Lower leg skin (tissue), 4 donors: Measurements from ENCODE around the gene GABARAPL2. TPM values are rescaled to one million over a fixed set of nuclear protein-coding genes. Genes with fewer than 3 reads are reported as not detected.

Source experiments
- DNase-seq, 2 donors: peaks; one replicate each; pipeline ENCODE4 v3.0.0-alpha.2; 2019; ENCODE audit warnings: low spot score in 2 of 2
- H3K4me3 ChIP-seq: fragments of 200-600 bp; sonication (generic); 2 replicates; pipeline ENCODE4 v1.5.1; 2017; ENCODE audit warnings: mild to moderate bottlenecking, low read depth; ENCODE audit not compliant: poor library complexity, severe bottlenecking
- POLR2A ChIP-seq, 2 donors: fragments of 450-650 bp; IDR thresholded peaks; one replicate each; pipeline ENCODE4 v1.6.1; 2016 to 2017; ENCODE audit warnings: antibody characterized with exemption in 2 of 2, mild to moderate bottlenecking in 1 of 2, moderate library complexity in 1 of 2
- WGBS, 2 donors: methylation state at CpG; one replicate each; pipeline ENCODE4 v1.1.5; 2018; 5-methylcytosine and 5-hydroxymethylcytosine counted together
- intact Hi-C: fragments of 100-400 bp; cut with DNase I; formaldehyde crosslinking; loops from one replicate; pipeline ENCODE4 v1.15.0; 2023; ENCODE audit warnings: low total_unique reads
- total RNA-seq, 4 donors: library from RNA; depleted of rRNA; stranded (reverse); fragments of >200 nt; gene quantifications; one replicate each; pipeline ENCODE4 v1.1.0, GENCODE V29; 2016
- TF ChIP-seq, protein P1 (sequence below), 3 donors: fragments of 450-650 bp; IDR thresholded peaks; one replicate each; pipeline ENCODE4 v1.5.1; 2016; ENCODE audit warnings: antibody characterized with exemption in 3 of 3, mild to moderate bottlenecking in 3 of 3, moderate library complexity in 2 of 3

The GABARAPL2 gene
- total RNA-seq, 4 donors from 2014 or later, result 119 to 176 (median 149) TPM

DNA sequence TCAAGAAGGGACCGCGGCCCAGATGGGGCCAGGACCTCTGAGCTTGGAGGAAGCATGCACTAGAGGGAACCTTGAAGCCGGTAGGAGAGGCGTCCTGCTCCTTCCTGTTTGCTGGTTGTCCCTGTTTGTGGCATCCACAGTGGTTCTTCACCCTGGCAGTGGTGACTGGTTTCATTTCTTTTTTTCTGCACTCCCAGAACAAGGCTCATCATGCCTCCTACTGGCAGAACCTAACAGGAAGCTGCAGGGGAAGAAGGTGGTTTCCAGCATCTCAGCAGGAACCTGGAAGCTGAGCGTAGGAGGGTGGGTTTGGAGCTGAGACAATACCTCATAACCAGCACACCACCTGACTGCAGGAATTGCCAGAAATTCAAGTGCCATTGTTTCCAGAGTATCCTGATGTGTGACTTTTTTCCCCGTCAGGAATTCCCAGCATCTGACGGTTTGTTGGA is 15.9 kb upstream of the GABARAPL2 start:
- 60 to 69% methylated on average over 7 of the region's 7 CpGs for WGBS, 2 donors
- no peak overlapping the region for H3K4me3 ChIP-seq
- peak in 1 of 2 donors; percentile 52 for DNase-seq
- intact Hi-C loops, result no loop called here
- TF ChIP-seq, protein P1, sequence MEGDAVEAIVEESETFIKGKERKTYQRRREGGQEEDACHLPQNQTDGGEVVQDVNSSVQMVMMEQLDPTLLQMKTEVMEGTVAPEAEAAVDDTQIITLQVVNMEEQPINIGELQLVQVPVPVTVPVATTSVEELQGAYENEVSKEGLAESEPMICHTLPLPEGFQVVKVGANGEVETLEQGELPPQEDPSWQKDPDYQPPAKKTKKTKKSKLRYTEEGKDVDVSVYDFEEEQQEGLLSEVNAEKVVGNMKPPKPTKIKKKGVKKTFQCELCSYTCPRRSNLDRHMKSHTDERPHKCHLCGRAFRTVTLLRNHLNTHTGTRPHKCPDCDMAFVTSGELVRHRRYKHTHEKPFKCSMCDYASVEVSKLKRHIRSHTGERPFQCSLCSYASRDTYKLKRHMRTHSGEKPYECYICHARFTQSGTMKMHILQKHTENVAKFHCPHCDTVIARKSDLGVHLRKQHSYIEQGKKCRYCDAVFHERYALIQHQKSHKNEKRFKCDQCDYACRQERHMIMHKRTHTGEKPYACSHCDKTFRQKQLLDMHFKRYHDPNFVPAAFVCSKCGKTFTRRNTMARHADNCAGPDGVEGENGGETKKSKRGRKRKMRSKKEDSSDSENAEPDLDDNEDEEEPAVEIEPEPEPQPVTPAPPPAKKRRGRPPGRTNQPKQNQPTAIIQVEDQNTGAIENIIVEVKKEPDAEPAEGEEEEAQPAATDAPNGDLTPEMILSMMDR (IDR thresholded peaks at IDR 0.05), result no peak
- no peak for TF ChIP-seq POLR2A (IDR thresholded peaks at IDR 0.05)

DNA sequence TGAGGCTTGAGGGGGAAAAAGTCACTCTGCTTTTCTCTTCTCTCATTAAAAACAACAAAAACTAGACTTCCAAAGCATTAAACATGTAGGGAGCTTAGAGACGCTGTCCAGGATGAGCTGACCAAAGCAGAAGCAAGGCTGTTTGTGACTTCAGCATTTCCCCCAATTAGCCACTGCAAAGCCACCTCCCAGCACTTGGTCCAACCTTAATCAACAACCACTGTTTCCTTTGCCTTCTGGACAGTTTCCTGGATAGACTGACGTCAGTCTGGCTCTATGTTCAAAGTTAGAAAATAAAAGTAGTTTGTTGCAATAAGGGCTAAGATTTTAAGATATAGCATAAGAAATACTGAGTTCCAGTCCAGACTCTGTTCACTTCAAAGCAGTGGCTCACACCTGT is 13.2 kb upstream of the GABARAPL2 start:
- no peak for TF ChIP-seq POLR2A (IDR thresholded peaks at IDR 0.05)
- TF ChIP-seq, protein P1 (IDR thresholded peaks at IDR 0.05), result no peak
- intact Hi-C loops, result no loop called here
- DNase-seq, result no peak
- no peak overlapping the region for H3K4me3 ChIP-seq
- 54 to 61% methylated on average over 2 of the region's 2 CpGs for WGBS, 2 donors

DNA sequence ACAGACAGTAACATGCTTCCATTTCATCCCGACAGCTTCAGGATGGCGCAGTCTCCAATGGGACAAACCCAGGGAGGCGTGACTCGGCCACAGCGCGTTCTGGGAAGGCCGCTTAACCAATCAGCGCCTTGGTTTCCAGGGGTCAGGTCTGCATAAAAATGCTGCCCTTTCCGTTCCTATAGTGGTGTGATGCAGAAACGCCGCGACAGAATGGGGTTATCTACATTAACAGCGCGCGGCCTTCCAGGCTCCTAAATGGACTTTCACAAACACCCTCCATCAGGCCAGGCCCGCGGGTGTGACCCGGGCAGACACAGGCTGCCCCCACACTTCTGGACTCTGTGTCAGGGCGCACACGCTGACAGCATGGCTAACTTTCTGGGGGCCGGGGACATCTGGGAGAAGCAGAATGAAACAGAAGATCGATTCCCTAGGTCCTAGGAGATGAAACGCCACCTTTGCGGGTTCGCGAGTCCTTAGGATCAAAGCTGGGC is 10.9 kb upstream of the GABARAPL2 start:
- peak; percentile 59 to 88 for DNase-seq
- no peak for TF ChIP-seq POLR2A (IDR thresholded peaks at IDR 0.05)
- TF ChIP-seq, protein P1 (IDR thresholded peaks at IDR 0.05), result no peak
- intact Hi-C loops, result no loop called here
- H3K4me3 ChIP-seq, result peak overlapping the region; percentile 80
- 1 to 4% methylated on average over 19 to 26 of the region's 26 CpGs for WGBS, 2 donors

DNA sequence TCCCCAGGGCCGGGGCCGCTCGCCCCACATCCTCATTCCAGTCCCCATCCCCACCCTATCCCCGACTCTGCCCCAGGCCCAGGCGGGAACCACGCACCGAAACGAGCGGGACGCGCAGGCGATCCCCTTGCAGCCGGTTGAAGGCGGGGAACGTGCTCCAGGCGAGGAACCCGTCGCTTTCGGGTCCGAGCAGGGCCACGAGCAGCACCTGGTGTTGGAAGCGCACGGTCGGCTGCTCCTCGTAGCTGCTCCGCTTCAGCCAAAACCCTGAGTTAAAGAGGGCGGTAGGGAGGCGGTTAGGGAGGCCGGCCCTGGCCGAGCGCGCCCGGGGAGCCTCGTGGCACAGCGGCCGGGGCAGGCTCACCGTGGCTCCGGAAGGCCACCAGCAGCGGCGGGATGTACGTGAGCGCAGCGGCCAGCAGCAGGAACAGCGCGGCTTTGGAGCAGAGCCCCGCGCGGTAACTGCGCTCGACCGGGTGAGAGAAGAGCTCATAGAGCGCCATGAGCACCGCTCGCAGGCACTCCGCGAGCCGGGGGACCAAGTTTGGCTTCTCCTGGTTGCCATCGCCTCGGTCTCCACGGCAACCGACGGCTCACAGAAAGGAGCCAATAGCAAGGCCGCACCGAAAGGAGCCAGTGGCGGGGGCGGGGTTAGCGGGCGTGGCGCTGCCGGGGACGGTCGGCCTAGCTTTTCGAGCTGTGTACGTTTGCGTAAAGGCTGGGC is 10.3 kb upstream of the GABARAPL2 start, which contains the start of gene TMEM231:
Gene TMEM231 (minus strand): TSS at position 546 of the 724 bp plus-strand sequence. CDS start 43 bp downstream, at position 503.
- intact Hi-C loops, result no loop called here

DNA sequence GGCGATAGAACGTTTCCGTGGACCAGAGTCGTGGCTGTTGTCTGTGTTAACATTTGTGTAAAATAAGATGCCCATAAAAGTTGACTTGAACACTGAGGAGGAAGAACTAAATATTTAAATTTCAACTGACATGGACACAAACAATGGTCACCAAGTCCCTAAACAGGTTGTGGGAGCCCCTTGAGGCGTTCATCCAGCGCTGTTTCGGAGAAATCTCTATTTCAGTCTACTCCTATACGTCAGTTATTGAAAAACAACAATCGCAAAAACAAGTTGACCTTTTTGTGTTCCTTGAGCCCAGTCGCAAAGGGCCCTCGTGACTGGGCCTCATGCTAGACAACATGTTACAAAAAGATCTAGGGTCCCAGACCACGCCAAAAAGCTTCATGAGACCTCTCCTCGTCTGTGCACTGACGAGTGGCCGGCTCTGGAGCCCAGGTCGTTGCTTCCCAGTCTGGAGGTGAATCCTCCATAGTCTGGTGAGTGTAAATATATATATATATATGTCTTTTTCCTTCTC is 9.7 kb upstream of the GABARAPL2 start:
- no peak for DNase-seq
- WGBS, 2 donors, result 53 to 54% methylated on average over 16 of the region's 16 CpGs
- intact Hi-C loops, result no loop called here
- no peak overlapping the region for H3K4me3 ChIP-seq
- no peak for TF ChIP-seq POLR2A (IDR thresholded peaks at IDR 0.05)
- TF ChIP-seq, protein P1 (IDR thresholded peaks at IDR 0.05), result no peak

More for the DNA sequence above, 10.3 kb upstream of the GABARAPL2 start, which contains the start of gene TMEM231:
- peak; percentile 96 to 99 for DNase-seq
- 0 to 1% methylated on average over 46 to 75 of the region's 75 CpGs for WGBS, 2 donors
- TF ChIP-seq, protein P1 (IDR thresholded peaks at IDR 0.05), result no peak
- TF ChIP-seq POLR2A (IDR thresholded peaks at IDR 0.05), result no peak
- peak within 1 kb of the TSS; percentile 80 for H3K4me3 ChIP-seq
